ENCODE results near the gene SYNJ2.

The SYNJ2 gene

DNA sequence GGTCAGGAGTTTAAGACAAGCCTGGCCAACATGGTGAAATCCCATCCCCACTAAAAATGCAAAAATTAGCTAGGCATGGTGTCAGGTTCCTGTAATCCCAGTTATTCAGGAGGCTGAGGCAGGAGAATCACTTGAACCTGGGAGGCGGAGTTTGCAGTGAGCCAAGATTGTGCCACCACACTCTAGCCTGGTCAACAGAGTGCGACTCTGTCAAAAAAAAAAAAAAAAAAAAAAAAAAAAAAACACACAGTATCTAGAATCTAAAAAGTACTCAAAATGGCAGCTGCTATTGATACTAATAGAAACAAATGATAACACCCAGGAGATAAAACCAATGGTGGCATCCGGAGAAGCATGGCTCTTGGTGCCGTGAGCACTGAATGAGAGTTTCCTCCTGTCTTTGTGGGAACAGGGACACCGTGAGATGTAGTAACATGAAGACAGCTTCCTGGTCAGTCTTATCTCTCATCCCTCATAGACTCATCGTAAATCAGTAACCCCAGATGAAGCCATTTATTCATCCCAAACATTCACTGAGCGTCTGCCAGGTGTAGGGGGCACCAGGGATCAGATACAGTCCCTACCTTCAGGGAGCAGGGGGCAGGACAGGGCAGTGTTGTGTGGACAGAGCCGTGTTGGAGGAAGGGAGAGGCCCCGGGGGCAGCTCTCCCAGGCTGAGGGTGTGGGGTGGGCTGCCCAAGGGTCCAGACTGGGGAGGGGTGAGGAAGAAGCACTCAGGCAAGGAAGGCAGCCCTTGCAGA lies 66.1 kb downstream of the SYNJ2 start:
- Histone ChIP-seq H3K27me3 (replicated peaks) (no peaks in the 10 kb centered on the region), H3K27ac (peak overlapping the region; percentile 56), H3K4me3 (ENCODE audit: low read depth, low read length) (no peak overlapping the region), H3K36me3 (replicated peaks) (peaks cover 75% of the 10 kb centered on the region)
- in situ Hi-C loops (cut with HindIII; ENCODE audit: low pct_ligation_motif_present, low sequenced_read_pairs), result no loop called here
- no peak for DNase-seq
- TF ChIP-seq, protein P1, sequence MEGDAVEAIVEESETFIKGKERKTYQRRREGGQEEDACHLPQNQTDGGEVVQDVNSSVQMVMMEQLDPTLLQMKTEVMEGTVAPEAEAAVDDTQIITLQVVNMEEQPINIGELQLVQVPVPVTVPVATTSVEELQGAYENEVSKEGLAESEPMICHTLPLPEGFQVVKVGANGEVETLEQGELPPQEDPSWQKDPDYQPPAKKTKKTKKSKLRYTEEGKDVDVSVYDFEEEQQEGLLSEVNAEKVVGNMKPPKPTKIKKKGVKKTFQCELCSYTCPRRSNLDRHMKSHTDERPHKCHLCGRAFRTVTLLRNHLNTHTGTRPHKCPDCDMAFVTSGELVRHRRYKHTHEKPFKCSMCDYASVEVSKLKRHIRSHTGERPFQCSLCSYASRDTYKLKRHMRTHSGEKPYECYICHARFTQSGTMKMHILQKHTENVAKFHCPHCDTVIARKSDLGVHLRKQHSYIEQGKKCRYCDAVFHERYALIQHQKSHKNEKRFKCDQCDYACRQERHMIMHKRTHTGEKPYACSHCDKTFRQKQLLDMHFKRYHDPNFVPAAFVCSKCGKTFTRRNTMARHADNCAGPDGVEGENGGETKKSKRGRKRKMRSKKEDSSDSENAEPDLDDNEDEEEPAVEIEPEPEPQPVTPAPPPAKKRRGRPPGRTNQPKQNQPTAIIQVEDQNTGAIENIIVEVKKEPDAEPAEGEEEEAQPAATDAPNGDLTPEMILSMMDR (IDR thresholded peaks at IDR 0.05; ENCODE audit: low read depth, low read length, missing control alignments), result no peak

DNA sequence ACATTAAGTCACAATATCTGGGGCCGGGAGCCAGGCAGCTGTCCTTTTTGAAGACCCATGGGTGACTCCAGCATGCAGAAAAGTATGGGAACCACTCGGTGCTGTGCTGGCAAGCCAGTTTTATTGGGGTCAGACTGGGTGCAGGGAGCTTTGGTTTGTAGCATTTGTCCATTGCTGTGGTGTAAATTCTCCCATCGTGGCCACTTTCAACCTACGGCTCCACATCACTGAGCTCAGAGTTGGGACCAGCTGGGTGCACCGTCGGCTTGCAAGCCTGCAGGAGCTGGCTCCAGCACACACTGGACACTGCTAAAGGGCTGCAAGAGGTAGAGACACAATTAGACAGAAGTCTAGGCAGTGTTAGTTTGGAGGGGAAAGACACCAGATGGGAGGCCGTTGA lies 66.9 kb downstream of the SYNJ2 start:
- no peak for DNase-seq
- H3K27me3 ChIP-seq (replicated peaks), result no peaks in the 10 kb centered on the region
- in situ Hi-C loops (cut with HindIII; ENCODE audit: low pct_ligation_motif_present, low sequenced_read_pairs), result no loop called here
- H3K36me3 ChIP-seq (replicated peaks), result peaks cover 72% of the 10 kb centered on the region
- H3K27ac ChIP-seq, result no peak overlapping the region
- TF ChIP-seq, protein P1 (IDR thresholded peaks at IDR 0.05; ENCODE audit: low read depth, low read length, missing control alignments), result no peak
- H3K4me3 ChIP-seq (ENCODE audit: low read depth, low read length), result no peak overlapping the region

DNA sequence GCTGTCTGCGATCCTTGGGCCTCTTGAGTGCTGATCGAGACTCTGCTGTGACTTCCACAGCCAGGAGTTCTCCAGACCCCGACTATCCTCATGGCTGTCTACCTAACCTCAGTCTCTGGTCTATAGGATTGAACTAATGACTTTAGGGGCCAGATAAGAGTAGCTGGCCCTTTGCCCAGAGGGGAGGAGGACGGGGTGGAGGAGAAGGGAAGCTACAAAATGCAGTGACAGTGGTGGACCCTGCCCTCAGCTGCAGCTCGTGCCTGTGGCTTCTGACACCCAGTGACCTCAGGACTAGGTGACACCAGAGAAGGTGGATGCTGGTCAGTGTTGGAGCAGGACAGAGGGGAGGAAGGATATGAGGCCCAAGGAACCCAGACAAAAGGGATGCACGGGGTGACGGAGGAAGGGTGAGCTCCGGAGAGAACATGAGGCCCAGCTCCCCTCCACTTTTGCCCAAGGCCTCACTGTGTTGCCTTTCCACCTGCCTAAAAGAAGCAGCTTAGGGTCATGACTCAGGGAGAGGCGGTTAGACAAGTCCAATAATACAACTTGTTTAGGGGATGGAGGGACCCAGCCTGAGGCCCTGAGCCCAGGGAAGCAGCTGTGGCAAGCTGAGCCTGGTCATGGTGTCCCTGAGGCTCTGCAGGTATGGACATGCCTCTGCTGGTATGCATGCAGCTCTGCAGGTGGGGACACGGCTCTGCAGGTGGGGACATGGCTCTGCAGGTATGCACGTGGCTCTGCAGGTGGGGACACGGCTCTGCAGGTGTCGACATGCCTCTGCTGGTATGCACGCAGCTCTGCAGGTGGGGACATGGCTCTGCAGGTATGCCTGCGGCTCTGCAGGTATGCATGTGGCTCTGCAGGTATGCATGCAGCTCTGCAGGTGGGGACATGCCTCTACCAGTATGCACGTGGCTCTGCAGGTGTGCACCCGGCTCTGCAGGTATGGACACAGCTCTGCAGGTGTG lies 67.7 kb downstream of the SYNJ2 start:
- peaks cover 69% of the 10 kb centered on the region for H3K36me3 ChIP-seq (replicated peaks)
- no peak overlapping the region for H3K4me3 ChIP-seq (ENCODE audit: low read depth, low read length)
- in situ Hi-C loops (cut with HindIII; ENCODE audit: low pct_ligation_motif_present, low sequenced_read_pairs), result no loop called here
- DNase-seq, result no peak
- no peak overlapping the region for H3K27ac ChIP-seq
- TF ChIP-seq, protein P1 (IDR thresholded peaks at IDR 0.05; ENCODE audit: low read depth, low read length, missing control alignments), result no peak
- H3K27me3 ChIP-seq (replicated peaks), result no peaks in the 10 kb centered on the region

DNA sequence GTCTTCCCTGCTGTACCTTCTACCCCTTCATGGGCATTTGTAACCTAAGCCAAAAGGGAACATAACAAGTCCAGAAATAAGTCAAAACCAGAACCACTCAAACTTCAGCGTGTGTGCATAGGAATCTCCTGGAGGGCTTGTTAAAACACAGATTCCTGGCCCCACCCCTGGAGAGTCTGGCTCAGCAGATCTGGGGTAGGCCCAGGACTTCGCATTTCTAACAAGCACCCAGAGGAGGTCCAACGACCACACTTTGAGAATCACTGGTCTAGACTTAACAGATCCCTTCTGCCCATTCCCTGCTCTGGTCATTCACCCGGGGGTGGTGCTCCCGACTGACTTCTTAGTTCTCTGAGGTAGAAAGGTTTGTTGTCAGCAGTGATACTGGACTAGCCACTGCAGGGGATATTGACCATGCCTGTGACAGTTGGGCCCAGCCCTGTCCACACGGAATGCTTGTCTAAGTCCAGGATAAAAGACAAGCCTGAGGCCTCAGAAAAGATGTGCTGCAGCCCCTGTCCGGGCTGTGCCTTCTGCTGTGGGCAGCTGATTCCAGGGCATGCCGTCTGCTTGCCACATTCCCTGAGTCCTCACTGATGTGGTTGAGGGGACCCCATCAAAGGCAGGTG lies 68.6 kb downstream of the SYNJ2 start:
- Histone ChIP-seq H3K4me3 (ENCODE audit: low read depth, low read length) (no peak overlapping the region), H3K27me3 (replicated peaks) (no peaks in the 10 kb centered on the region), H3K27ac (no peak overlapping the region), H3K36me3 (replicated peaks) (peaks cover 68% of the 10 kb centered on the region)
- TF ChIP-seq, protein P1 (IDR thresholded peaks at IDR 0.05; ENCODE audit: low read depth, low read length, missing control alignments), result no peak
- in situ Hi-C loops (cut with HindIII; ENCODE audit: low pct_ligation_motif_present, low sequenced_read_pairs), result no loop called here
- DNase-seq, result no peak

DNA sequence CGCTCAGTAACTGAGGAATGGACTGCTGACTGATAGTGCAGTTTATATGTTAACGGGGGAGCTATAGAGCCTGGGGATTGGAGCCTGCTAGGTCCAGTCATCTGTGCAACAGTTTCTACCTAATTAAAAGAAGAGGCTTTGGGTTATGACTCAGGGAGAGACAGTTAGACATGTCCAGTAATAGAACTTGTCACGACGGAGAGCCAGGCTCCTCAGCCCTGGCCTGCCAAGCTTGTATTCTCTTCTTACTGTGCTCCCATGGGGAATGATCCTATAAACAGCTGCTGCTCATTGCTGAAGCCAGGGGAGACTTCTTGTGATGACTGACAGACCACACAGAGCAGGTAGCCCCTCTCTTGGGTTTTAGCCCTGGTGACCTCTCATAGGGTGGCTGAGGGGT lies 69.3 kb downstream of the SYNJ2 start:
- no peaks in the 10 kb centered on the region for H3K27me3 ChIP-seq (replicated peaks)
- TF ChIP-seq, protein P1 (IDR thresholded peaks at IDR 0.05; ENCODE audit: low read depth, low read length, missing control alignments), result no peak
- no peak overlapping the region for H3K4me3 ChIP-seq (ENCODE audit: low read depth, low read length)
- DNase-seq, result no peak
- no peak overlapping the region for H3K27ac ChIP-seq
- in situ Hi-C loops (cut with HindIII; ENCODE audit: low pct_ligation_motif_present, low sequenced_read_pairs), result no loop called here
- H3K36me3 ChIP-seq (replicated peaks), result peaks cover 64% of the 10 kb centered on the region

Measured in brain microvascular endothelial cell (primary cell).